GM23338 (cell line): ENCODE measurements around the gene MOGAT1. TPM values are rescaled to one million over a fixed set of nuclear protein-coding genes. Genes with fewer than 3 reads are reported as not detected.

Experiments used
- ATAC-seq: fragments of 200-7000 bp; cut with Tn5 transposase; 3 replicates; pipeline ENCODE4 v1.9.1; 2020
- DNase-seq: peaks from one replicate; pipeline ENCODE4 v3.0.0-alpha.2; 2015; ENCODE audit warnings: low spot score
- H2AFZ ChIP-seq: fragments of 200-600 bp; sonication (generic); 2 replicates; pipeline ENCODE4 v1.8.0; 2016; ENCODE audit warnings: antibody characterized with exemption, mild to moderate bottlenecking, moderate library complexity
- H3F3A ChIP-seq: fragments of 200-600 bp; sonication (generic); replicated peaks from 2 replicates; pipeline ENCODE4 v1.8.0; 2017; ENCODE audit warnings: antibody characterized with exemption, mixed run types, low read depth
- H3K27ac ChIP-seq: fragments of 200-600 bp; sonication (generic); 2 replicates; pipeline ENCODE4 v1.6.1; 2016; ENCODE audit warnings: low read depth
- H3K27me3 ChIP-seq: fragments of 200-600 bp; sonication (generic); 2 replicates; pipeline ENCODE4 v1.8.0; 2016; ENCODE audit warnings: mild to moderate bottlenecking, mixed run types, moderate library complexity; ENCODE audit not compliant: insufficient read depth
- H3K36me3 ChIP-seq: fragments of 200-600 bp; sonication (generic); 2 replicates; pipeline ENCODE4 v1.8.0; 2016; ENCODE audit warnings: mild to moderate bottlenecking; ENCODE audit not compliant: insufficient read depth
- H3K4me1 ChIP-seq: fragments of 200-600 bp; sonication (generic); 2 replicates; pipeline ENCODE4 v1.8.0; 2016; ENCODE audit warnings: mild to moderate bottlenecking, moderate library complexity; ENCODE audit not compliant: insufficient read depth
- H3K4me2 ChIP-seq: fragments of 200-600 bp; sonication (generic); 2 replicates; pipeline ENCODE4 v1.7.1; 2017; ENCODE audit warnings: mixed run types
- H3K4me3 ChIP-seq: fragments of 200-600 bp; sonication (generic); 2 replicates; pipeline ENCODE4 v1.6.1; 2016; ENCODE audit warnings: mixed run types
- H3K79me2 ChIP-seq: fragments of 200-600 bp; sonication (generic); replicated peaks from 2 replicates; pipeline ENCODE4 v1.8.0; 2017; ENCODE audit warnings: mild to moderate bottlenecking; ENCODE audit not compliant: insufficient read depth
- H3K9me2 ChIP-seq: fragments of 200-600 bp; sonication (generic); 2 replicates; pipeline ENCODE4 v1.8.0; 2017; ENCODE audit not compliant: insufficient read depth
- H4K20me1 ChIP-seq: fragments of 200-600 bp; sonication (generic); replicated peaks from 2 replicates; pipeline ENCODE4 v1.8.0; 2017; ENCODE audit warnings: mild to moderate bottlenecking; ENCODE audit not compliant: insufficient read depth
- H3K27ac Mint-ChIP-seq: 2 replicates; pipeline ENCODE4 v1.8.0; 2020; ENCODE audit warnings: inconsistent platforms, mild to moderate bottlenecking, moderate library complexity, mixed read lengths
- H3K27me3 Mint-ChIP-seq: 3 replicates; pipeline ENCODE4 v1.8.0; 2022; ENCODE audit warnings: low read depth, mild to moderate bottlenecking, moderate library complexity, mixed read lengths, inconsistent platforms; ENCODE audit not compliant: insufficient read depth, poor library complexity
- H3K36me3 Mint-ChIP-seq: 3 replicates; pipeline ENCODE4 v1.8.0; 2021; ENCODE audit warnings: low read depth, mild to moderate bottlenecking, inconsistent platforms, moderate library complexity, mixed read lengths
- H3K4me1 Mint-ChIP-seq: 3 replicates; pipeline ENCODE4 v1.8.0; 2020; ENCODE audit warnings: mild to moderate bottlenecking, inconsistent platforms, mixed read lengths
- H3K4me3 Mint-ChIP-seq: 3 replicates; pipeline ENCODE4 v1.8.0; 2021; ENCODE audit warnings: moderate library complexity, mild to moderate bottlenecking, inconsistent platforms, mixed read lengths
- H3K9me3 Mint-ChIP-seq: 3 replicates; pipeline ENCODE4 v1.8.0; 2020; ENCODE audit warnings: moderate library complexity, mild to moderate bottlenecking, inconsistent platforms, mixed read lengths
- CREB1 ChIP-seq: fragments of 250-450 bp; sonication (Bioruptor Pico); IDR thresholded peaks from 2 replicates; pipeline ENCODE4 v1.5.0; 2020; ENCODE audit warnings: low read depth, mild to moderate bottlenecking, moderate library complexity
- EZH2 ChIP-seq: fragments of 200-600 bp; sonication (generic); IDR thresholded peaks from one replicate; pipeline ENCODE4 v1.8.0; 2017; ENCODE audit warnings: antibody characterized with exemption, mild to moderate bottlenecking, low read depth; ENCODE audit not compliant: unreplicated experiment
- EZH2phosphoT487 ChIP-seq: fragments of 200-600 bp; sonication (generic); IDR thresholded peaks from one replicate; pipeline ENCODE4 v1.8.1; 2018; ENCODE audit warnings: antibody characterized with exemption; ENCODE audit not compliant: unreplicated experiment
- JUNB ChIP-seq: IDR thresholded peaks from one replicate; pipeline ENCODE4 v1.6.1; 2016; ENCODE audit warnings: antibody characterized with exemption; ENCODE audit not compliant: unreplicated experiment
- NANOG ChIP-seq: IDR thresholded peaks from 2 replicates; pipeline ENCODE4 v1.6.1; 2016; ENCODE audit warnings: antibody characterized with exemption, borderline replicate concordance
- POLR2AphosphoS5 ChIP-seq: IDR thresholded peaks from 2 replicates; pipeline ENCODE4 v1.6.1; 2016; ENCODE audit warnings: antibody characterized with exemption, low read depth
- STAT1 ChIP-seq: IDR thresholded peaks from one replicate; pipeline ENCODE4 v1.6.1; 2016; ENCODE audit warnings: antibody characterized with exemption; ENCODE audit not compliant: unreplicated experiment
- ZNF114 ChIP-seq: fragments of 250-450 bp; sonication (Bioruptor Pico); IDR thresholded peaks from 2 replicates; pipeline ENCODE4 v1.5.0; 2020; ENCODE audit warnings: mild to moderate bottlenecking, moderate library complexity
- ZNF331 ChIP-seq: fragments of 250-450 bp; sonication (Bioruptor Pico); IDR thresholded peaks from 2 replicates; pipeline ENCODE4 v1.5.0; 2020; ENCODE audit warnings: low read depth, mild to moderate bottlenecking, moderate library complexity
- polyA plus RNA-seq: library from polyadenylated mRNA; unstranded; fragments of >200 nt; fragmentation: Nextera tagmentation; extraction: Ambion mirVana; gene quantifications from 2 replicates; pipeline ENCODE4 v1.2.1, GENCODE V29; 2016
- total RNA-seq: library from RNA; depleted of rRNA; stranded (reverse); fragments of >200 nt; shearing (Covaris generic); gene quantifications from 2 replicates; pipeline ENCODE4 v1.2.3, GENCODE V29; 2014
- TF ChIP-seq, protein P1 (sequence below): IDR thresholded peaks from one replicate; pipeline ENCODE4 v1.6.1; 2018; ENCODE audit warnings: antibody characterized with exemption; ENCODE audit not compliant: unreplicated experiment
- TF ChIP-seq, protein P2 (sequence below), 2 experiments: fragments of 200-600 bp in 1 of 2; sonication (generic) in 1 of 2; conservative IDR thresholded peaks; 2 replicates each; pipeline versions ENCODE4 v1.5.1 to v1.6.1; 2016 to 2017; ENCODE audit warnings: antibody characterized with exemption in 2 of 2, low read depth in 2 of 2, mild to moderate bottlenecking in 2 of 2, moderate library complexity in 1 of 2
- TF ChIP-seq, protein P3 (sequence below): IDR thresholded peaks from 2 replicates; pipeline ENCODE4 v1.6.1; 2016; ENCODE audit warnings: antibody characterized with exemption
- TF ChIP-seq, protein P4 (sequence below): fragments of 250-450 bp; sonication (Bioruptor Pico); IDR thresholded peaks from 2 replicates; pipeline ENCODE4 v1.5.0; 2020; ENCODE audit warnings: mild to moderate bottlenecking, moderate library complexity

Gene MOGAT1
- total and polyA plus RNA-seq, 2 experiments from 2014 or later, result 0.86 to 0.94 TPM

DNA sequence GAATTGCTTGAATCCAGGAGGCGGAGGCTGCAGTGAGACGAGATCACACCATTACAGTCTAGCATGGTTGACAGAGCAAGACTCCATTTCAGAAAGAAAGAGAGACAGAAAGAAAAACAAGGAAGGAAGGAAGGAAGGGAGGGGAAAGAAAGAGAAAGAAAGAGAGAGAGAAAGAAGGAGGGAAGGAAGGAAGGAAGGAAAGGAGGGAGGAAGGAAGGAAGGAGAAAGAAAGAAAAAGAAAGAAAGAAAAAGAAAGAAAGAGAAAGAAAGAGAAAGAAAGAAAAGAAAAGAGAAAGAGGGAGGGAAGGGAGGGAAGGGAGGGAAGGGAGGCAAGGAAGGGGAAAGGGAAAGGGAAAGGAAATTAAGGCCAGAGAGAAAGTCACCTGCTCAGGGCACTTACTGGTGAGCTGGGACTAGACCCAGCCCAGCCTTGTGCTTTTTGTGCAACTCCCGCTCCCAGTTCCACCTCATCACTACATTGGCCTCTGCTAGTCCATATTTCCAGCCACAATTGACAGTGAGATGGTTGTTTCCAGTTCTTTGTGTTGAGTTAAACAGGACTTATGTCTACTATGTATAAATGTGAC is 35.7 kb downstream of the MOGAT1 start:
- Histone ChIP-seq H3K27ac (no peak overlapping the region; the same call in 1 of the 2 replicates), H3K4me3 (no peak overlapping the region), H3K4me1 (peaks cover 21% of the 10 kb centered on the region), H4K20me1 (no peaks in the 10 kb centered on the region), H3K27me3 (no peaks in the 10 kb centered on the region), H2AFZ (no peak overlapping the region), H3K9me2 (no peaks in the 10 kb centered on the region), H3F3A (no peaks in the 10 kb centered on the region), H3K4me2 (no peak overlapping the region), H3K36me3 (no peaks in the 10 kb centered on the region), H3K79me2 (no peaks in the 10 kb centered on the region)
- TF ChIP-seq, protein P1, sequence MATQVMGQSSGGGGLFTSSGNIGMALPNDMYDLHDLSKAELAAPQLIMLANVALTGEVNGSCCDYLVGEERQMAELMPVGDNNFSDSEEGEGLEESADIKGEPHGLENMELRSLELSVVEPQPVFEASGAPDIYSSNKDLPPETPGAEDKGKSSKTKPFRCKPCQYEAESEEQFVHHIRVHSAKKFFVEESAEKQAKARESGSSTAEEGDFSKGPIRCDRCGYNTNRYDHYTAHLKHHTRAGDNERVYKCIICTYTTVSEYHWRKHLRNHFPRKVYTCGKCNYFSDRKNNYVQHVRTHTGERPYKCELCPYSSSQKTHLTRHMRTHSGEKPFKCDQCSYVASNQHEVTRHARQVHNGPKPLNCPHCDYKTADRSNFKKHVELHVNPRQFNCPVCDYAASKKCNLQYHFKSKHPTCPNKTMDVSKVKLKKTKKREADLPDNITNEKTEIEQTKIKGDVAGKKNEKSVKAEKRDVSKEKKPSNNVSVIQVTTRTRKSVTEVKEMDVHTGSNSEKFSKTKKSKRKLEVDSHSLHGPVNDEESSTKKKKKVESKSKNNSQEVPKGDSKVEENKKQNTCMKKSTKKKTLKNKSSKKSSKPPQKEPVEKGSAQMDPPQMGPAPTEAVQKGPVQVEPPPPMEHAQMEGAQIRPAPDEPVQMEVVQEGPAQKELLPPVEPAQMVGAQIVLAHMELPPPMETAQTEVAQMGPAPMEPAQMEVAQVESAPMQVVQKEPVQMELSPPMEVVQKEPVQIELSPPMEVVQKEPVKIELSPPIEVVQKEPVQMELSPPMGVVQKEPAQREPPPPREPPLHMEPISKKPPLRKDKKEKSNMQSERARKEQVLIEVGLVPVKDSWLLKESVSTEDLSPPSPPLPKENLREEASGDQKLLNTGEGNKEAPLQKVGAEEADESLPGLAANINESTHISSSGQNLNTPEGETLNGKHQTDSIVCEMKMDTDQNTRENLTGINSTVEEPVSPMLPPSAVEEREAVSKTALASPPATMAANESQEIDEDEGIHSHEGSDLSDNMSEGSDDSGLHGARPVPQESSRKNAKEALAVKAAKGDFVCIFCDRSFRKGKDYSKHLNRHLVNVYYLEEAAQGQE, result no peak
- TF ChIP-seq, protein P2, sequence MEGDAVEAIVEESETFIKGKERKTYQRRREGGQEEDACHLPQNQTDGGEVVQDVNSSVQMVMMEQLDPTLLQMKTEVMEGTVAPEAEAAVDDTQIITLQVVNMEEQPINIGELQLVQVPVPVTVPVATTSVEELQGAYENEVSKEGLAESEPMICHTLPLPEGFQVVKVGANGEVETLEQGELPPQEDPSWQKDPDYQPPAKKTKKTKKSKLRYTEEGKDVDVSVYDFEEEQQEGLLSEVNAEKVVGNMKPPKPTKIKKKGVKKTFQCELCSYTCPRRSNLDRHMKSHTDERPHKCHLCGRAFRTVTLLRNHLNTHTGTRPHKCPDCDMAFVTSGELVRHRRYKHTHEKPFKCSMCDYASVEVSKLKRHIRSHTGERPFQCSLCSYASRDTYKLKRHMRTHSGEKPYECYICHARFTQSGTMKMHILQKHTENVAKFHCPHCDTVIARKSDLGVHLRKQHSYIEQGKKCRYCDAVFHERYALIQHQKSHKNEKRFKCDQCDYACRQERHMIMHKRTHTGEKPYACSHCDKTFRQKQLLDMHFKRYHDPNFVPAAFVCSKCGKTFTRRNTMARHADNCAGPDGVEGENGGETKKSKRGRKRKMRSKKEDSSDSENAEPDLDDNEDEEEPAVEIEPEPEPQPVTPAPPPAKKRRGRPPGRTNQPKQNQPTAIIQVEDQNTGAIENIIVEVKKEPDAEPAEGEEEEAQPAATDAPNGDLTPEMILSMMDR (conservative IDR thresholded peaks at IDR 0.05; ENCODE audit: low read depth in 2 of 2), result no peak
- no peak for TF ChIP-seq NANOG
- TF ChIP-seq JUNB, result no peak
- TF ChIP-seq, protein P3, sequence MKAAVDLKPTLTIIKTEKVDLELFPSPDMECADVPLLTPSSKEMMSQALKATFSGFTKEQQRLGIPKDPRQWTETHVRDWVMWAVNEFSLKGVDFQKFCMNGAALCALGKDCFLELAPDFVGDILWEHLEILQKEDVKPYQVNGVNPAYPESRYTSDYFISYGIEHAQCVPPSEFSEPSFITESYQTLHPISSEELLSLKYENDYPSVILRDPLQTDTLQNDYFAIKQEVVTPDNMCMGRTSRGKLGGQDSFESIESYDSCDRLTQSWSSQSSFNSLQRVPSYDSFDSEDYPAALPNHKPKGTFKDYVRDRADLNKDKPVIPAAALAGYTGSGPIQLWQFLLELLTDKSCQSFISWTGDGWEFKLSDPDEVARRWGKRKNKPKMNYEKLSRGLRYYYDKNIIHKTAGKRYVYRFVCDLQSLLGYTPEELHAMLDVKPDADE, result no peak
- no peak for TF ChIP-seq EZH2phosphoT487
- no peak for TF ChIP-seq ZNF331 (CRISPR knock-in tag)
- TF ChIP-seq EZH2, result no peak
- TF ChIP-seq, protein P4, sequence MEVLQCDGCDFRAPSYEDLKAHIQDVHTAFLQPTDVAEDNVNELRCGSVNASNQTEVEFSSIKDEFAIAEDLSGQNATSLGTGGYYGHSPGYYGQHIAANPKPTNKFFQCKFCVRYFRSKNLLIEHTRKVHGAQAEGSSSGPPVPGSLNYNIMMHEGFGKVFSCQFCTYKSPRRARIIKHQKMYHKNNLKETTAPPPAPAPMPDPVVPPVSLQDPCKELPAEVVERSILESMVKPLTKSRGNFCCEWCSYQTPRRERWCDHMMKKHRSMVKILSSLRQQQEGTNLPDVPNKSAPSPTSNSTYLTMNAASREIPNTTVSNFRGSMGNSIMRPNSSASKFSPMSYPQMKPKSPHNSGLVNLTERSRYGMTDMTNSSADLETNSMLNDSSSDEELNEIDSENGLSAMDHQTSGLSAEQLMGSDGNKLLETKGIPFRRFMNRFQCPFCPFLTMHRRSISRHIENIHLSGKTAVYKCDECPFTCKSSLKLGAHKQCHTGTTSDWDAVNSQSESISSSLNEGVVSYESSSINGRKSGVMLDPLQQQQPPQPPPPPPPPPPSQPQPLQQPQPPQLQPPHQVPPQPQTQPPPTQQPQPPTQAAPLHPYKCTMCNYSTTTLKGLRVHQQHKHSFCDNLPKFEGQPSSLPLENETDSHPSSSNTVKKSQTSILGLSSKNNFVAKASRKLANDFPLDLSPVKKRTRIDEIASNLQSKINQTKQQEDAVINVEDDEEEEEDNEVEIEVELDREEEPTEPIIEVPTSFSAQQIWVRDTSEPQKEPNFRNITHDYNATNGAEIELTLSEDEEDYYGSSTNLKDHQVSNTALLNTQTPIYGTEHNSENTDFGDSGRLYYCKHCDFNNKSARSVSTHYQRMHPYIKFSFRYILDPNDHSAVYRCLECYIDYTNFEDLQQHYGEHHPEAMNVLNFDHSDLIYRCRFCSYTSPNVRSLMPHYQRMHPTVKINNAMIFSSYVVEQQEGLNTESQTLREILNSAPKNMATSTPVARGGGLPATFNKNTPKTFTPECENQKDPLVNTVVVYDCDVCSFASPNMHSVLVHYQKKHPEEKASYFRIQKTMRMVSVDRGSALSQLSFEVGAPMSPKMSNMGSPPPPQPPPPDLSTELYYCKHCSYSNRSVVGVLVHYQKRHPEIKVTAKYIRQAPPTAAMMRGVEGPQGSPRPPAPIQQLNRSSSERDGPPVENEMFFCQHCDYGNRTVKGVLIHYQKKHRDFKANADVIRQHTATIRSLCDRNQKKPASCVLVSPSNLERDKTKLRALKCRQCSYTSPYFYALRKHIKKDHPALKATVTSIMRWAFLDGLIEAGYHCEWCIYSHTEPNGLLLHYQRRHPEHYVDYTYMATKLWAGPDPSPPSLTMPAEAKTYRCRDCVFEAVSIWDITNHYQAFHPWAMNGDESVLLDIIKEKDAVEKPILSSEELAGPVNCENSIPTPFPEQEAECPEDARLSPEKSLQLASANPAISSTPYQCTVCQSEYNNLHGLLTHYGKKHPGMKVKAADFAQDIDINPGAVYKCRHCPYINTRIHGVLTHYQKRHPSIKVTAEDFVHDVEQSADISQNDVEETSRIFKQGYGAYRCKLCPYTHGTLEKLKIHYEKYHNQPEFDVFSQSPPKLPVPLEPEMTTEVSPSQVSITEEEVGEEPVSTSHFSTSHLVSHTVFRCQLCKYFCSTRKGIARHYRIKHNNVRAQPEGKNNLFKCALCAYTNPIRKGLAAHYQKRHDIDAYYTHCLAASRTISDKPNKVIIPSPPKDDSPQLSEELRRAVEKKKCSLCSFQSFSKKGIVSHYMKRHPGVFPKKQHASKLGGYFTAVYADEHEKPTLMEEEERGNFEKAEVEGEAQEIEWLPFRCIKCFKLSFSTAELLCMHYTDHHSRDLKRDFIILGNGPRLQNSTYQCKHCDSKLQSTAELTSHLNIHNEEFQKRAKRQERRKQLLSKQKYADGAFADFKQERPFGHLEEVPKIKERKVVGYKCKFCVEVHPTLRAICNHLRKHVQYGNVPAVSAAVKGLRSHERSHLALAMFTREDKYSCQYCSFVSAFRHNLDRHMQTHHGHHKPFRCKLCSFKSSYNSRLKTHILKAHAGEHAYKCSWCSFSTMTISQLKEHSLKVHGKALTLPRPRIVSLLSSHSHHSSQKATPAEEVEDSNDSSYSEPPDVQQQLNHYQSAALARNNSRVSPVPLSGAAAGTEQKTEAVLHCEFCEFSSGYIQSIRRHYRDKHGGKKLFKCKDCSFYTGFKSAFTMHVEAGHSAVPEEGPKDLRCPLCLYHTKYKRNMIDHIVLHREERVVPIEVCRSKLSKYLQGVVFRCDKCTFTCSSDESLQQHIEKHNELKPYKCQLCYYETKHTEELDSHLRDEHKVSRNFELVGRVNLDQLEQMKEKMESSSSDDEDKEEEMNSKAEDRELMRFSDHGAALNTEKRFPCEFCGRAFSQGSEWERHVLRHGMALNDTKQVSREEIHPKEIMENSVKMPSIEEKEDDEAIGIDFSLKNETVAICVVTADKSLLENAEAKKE (CRISPR knock-in tag), result no peak
- no peak for TF ChIP-seq CREB1 (CRISPR knock-in tag)
- no peak for TF ChIP-seq POLR2AphosphoS5
- no peak for TF ChIP-seq ZNF114 (CRISPR knock-in tag)
- no peak for TF ChIP-seq STAT1
- Mint-ChIP-seq H3K9me3 (no peaks in the 10 kb centered on the region), H3K4me1 (peaks cover 26% of the 10 kb centered on the region), H3K36me3 (no peaks in the 10 kb centered on the region), H3K4me3 (no peak overlapping the region), H3K27me3 (peaks cover 4% of the 10 kb centered on the region), H3K27ac (no peak overlapping the region)
- DNase-seq, result no peak
- ATAC-seq, result no peak
